NCI-H524 treated with DMSO at 0.1 percent for 48 hours (cell line): ENCODE measurements around the gene TMEM150B.

Experiments used
- DNase-seq: peaks from one replicate; lab custom pipeline; 2025; lab: John Stamatoyannopoulos, UW

The TMEM150B gene, protein sequence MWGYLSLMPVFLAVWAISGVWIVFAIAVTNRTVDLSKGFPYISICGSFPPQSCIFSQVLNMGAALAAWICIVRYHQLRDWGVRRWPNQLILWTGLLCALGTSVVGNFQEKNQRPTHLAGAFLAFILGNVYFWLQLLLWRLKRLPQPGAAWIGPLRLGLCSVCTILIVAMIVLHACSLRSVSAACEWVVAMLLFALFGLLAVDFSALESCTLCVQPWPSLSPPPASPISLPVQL

DNA sequence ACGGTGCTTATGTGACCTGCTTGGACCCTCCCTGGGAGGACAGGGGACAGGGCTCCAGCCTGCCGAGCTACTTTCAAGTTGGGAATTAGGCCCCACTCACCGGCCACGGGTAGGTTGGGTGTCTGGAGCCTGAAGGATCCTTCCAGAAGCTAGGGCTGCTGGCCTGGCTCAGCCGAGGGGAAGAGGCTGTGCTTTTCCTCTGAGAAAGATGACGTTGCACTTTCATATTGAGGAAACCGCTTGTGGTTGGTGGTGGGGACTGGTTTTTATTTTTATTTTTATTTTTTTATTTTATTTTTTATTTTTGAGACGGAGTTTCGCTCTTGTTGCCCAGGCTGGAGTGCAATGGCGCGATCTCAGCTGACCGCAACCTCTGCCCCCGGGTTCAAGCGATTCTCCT is at the start of gene TMEM150B:
Gene TMEM150B (minus strand): TSS at position 170 of the 400 bp plus-strand sequence. CDS start 4,305 bp downstream, outside the sequence.
- DNase-seq, result no peak

DNA sequence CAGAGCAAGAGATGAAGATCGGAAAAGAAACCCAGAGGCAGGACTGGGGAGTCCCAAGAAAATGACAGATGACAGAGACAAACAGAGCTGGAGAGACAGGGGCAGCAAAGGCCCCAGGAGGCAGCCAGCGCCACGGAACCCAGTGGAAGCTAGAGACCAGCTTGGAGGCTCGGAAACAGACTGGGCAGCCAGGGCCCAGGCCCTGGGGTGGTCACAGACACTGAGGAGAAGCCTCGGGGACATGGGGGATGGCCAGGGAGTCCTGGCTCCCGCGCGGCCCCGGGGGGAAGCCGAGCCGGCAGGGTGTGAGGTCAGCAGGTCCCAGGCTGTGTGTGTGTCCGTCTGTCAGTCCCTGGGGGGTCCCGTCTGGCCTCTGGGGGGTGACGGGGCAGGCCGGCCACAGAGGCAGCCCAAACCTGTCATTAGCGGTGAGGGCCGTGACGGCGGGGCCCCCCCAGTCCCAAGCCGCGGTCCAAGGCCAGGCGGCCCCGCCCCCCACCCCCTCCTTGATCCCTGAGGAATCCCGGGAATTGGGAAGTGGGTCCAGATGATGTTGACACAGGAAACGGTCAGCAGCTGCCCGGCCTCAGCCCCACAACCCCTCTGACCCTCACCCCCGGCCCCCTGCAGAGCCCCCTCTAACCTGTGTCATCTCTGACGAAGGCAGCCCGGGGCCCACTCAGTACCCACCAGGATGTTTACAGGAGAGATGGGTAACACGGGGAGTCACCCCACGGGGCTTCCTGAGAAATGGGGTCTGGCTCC is 49.0 kb upstream of the TMEM150B start:
- no peak for DNase-seq

DNA sequence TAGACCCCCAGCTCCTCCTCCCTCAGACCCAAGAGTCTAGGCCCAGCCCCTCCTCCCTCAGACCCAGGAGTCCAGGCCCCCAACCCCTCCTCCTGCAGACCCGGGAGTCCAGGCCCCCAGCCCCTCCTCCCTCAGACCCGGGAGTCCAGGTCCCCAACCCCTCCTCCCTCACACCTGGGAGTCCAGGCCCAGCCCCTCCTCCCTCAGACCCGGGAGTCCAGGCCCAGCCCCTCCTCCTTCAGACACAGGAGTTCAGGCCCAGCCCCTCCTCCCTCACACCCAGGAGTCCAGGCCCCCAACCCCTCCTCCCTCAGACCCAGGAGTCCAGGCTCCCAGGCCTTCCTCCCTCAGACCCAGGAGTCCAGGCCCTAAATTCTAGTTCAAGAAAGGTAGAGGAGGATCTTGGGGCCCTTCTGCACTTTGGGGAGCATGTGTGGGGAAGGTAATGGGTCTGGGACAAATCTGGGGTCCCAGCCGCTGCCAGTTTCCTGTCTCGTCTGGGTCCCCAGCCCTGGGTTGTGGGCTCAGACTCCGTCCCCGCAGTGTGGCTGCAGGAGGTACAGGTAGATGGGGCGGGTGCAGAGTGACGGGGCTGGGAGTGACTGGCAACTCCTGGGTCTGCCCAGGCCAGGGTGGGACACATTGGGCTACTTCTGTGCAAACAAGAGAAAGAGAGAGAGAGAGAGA is 48.3 kb upstream of the TMEM150B start:
- DNase-seq, result no peak

DNA sequence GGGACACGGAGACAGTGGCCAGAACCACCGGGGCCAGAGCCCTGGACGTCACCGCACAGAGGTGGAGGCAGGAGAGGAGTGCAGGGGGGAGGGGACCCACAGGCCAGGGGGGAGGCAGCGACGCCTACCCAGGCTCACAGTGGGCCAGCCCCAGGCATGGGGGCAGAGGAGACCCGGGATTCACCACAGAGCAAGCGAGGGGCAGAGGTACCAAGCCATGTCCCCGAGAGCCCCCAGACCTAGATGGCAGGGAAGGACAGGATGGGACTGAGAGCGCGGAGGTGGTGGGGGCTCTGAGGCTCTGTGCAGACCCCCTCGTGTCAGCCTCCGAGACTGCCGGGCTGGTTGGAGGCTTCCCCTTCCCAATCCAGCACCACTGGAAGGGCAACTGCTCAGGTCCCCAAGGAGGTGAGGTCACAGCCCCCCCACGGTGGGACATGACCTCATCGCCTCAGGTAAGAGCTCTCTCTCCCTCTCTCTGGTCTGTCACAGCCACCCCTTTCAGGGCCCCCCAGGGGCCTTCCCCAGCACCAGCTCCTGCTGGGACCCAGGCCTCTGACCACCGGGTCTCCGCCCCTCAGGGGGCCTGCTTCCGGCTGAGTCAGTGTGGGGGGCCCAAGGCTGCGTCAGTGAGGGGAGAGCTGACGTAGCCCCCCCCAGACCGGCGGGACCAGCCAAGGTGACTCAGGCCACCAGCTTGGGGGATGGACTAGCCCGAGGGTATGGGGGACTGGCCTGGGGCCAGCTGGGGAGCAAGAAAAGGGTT is 47.4 kb upstream of the TMEM150B start:
- no peak for DNase-seq

DNA sequence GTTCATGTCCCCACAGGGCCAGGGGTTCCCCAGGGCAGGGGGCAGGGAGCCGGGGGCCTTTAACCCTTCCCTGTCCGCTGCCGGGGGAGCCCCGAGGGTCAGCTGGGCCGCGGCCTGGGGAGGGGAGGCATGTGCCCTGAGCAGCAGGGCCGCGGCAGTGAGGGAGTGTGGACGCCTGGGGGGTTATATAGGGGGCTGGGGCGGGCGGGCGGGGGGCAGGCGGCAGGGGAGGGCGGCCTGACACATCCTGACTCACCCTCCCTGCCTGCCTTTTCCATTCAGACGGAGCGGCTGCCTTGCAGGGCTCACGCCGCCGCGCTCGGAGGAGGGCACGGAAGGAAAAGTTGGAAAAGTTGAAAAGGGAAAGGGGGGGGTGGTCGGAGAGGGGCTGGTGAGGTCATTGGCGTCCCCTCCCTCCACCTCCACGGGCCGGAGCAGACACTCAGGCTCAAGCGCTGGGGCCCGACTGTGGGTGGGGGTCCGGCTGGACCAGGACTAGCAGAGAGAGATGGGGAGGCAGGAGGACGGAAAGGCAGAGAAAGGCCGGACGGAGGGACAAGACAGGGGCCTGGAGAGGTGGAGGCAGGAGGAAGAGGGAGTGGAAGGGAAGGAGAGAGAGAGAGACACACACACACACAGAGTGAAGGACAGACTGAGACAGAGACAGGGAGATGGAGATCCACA is 45.3 kb upstream of the TMEM150B start, which contains the start of gene IL11:
Gene IL11 (minus strand): TSS at position 159 of the 684 bp plus-strand sequence. CDS start 153 bp downstream, at position 6.
- no peak for DNase-seq

DNA sequence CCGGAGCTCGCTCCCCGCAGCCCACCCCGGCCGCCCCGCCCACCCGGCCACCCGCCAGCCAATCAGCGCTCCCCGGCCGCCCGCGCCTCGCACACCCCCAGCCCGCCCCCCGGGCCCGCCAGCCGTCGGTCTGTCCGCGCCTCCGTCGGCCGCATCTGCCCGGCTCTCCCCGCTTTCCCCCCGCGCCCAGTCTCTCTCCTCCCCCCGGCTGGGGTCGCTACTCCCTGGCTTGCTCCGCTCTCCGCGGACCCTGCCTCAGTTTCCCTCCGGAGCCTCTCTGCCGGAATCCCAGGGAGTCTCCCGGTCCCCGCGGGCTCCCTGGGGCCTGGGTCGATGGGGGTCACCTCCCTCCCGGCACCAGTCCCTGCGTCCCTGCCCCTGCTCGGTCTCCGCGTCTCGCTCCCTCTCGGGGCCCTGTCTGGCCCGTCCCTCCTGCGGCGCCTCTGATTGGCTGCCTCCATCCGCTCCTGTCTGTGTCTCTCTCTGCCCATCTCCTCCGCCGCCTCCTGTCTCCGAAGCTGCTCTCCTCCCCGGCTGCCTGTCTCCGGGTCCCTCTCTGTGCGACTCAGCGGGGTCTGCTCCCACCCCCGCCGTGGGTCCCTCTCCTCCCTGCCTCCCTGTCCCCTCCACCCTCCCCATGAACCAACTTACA is 44.6 kb upstream of the TMEM150B start:
- DNase-seq, result peak; percentile 50

DNA sequence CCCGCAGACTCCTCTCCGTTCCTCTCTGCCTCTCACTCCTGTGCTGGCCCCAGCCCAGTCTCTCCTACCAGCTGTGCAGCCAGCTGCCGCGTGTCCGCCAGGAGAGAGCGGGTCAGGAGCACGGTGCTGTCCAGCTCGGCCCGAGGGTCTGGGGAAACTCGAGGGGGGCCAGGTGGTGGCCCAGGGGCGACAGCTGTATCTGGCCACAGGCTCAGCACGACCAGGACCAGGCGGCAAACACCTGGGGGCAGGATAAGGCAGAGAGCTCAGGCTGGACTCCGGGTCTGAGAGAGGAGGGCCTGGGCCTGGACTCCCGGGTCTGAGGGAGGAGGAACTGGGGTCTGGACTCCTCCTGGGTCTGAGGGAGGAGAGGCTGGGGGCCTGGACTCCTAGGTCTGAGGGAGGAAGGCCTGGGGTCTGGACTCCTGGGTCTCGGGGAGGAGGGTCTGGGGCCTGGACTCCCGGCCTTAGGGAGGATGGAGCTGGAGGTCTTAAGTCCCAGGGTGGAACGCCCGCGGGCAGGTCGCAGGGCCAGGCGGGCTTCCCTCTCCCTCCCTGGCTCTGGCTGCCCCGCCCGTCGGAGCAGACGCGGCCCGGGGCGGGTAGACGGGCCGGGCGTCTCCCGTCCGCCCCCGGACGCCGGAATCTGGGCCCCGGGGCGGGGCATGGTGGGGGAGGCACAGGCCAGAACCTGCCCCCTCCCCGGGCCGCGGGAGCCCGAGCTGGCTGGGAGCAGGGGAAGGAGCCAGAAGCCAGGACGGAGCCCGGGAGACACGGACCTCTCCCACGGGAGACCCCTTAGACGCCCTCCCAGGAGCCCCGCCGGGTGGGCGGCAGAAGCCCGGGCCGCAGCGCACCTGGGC is 43.8 kb upstream of the TMEM150B start:
- no peak for DNase-seq

DNA sequence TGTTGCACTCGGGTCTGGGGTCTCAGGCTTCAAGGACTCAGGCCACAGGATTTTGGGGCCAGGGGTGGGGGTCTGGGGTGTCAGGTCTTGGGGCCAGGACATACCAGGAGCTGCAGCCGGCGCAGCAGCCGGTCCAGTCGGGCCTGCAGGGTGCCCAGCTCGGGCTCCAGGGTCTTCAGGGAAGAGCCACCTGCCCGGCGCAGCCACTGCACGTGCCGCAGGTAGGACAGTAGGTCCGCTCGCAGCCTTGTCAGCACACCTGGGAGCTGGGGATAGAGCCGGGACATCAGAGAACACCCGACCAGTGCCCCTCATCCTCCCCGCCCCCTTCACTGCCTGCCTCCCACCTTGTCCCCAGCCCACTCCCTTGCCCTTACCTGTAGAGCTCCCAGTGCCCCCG is 43.0 kb upstream of the TMEM150B start:
- no peak for DNase-seq

DNA sequence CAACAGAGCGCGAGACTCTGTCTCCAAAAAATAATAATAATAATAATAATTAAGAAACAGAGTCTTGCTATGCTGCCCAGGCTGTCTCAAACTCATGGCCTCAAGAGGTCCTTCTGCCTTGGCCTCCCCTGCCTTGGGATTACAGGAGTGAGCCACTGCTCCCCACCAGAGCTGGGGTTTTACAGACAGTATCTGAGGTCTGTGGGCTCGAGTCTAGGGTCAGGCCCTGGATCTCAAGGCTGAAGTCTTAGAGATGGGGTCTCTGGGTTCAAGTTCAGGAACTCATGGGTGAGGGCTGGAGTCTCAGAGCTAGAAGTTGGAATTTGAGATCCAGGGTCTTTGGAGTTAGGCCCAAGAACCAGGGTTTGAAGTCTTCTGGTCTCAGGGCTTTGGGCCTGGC is 41.6 kb upstream of the TMEM150B start:
- no peak for DNase-seq

DNA sequence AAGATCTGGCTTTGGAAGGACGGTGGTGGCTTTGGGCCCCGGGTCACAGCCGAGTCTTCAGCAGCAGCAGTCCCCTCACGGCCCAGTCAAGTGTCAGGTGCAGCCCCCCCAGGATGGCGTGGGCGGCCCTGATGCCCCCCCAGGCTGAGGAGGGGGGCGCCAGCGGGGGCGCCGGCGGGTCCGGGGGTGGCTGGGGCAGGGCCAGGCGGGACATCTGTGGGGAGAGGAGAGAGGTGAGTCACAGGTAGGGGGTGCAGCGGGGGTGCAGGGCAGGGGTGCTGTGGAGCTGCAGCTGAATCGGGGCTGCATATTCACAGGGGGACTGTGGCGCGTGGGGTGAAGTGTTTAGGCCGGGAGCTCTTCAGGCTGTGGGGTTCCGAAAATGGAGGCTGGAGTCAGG is 40.8 kb upstream of the TMEM150B start:
- no peak for DNase-seq

DNA sequence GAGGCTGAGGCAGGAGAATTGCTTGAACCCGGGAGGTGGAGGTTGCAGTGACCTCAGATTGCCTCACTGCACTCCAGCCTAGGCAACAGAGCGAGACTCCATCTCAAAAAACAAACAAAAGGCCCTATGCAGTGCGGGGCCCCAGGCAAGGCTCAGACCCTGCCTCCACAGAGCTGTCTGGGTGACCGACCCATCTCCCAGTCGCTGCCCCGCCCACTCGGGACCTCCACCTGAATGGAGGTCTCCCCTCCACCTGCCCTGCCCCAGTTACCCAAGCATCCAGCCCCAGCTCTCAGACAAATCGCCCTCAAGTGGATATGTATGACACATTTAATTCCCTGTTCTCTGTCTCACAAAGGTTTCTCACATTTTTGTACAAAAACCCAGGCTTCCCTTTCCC is 40.1 kb upstream of the TMEM150B start:
- DNase-seq, result no peak

DNA sequence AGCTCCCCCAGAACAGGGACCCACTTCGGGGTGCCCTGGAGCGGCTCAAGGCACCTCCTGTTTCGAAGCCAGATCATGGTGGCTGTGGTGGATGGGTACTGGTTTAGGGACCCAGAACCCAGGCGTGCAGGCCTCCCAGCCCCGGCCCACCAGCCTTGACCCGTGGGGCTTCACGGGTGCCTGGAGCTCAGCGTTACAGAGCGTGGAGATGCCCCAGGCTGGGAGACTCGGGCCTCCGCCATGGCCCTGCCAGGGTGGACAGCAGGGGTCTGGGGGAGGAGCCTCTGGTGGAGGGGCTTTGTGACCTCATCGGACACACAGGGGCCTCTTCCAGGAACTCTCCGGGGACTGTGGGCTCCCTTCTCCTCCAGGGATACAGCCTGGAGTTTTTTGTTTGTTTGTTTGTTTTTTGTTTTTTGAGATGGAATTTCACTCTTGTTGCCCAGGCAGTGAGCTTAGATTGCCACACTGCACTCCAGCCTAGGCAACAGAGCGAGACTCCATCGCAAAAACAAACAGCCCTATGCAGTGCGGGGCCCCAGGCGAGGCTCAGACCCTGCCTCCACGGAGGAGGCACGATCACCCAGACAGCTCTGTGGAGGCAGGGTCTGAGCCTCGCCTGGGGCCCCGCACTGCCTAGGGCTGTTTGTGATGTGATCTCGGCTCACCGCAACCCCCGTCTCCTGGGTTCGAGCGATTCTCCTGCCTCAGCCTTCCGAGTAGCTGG is 38.0 kb upstream of the TMEM150B start, which contains the start of gene GARIN5B:
Gene GARIN5B (minus strand): TSS at position 271 of the 727 bp plus-strand sequence. CDS start 194 bp downstream, at position 77.
- DNase-seq, result no peak

DNA sequence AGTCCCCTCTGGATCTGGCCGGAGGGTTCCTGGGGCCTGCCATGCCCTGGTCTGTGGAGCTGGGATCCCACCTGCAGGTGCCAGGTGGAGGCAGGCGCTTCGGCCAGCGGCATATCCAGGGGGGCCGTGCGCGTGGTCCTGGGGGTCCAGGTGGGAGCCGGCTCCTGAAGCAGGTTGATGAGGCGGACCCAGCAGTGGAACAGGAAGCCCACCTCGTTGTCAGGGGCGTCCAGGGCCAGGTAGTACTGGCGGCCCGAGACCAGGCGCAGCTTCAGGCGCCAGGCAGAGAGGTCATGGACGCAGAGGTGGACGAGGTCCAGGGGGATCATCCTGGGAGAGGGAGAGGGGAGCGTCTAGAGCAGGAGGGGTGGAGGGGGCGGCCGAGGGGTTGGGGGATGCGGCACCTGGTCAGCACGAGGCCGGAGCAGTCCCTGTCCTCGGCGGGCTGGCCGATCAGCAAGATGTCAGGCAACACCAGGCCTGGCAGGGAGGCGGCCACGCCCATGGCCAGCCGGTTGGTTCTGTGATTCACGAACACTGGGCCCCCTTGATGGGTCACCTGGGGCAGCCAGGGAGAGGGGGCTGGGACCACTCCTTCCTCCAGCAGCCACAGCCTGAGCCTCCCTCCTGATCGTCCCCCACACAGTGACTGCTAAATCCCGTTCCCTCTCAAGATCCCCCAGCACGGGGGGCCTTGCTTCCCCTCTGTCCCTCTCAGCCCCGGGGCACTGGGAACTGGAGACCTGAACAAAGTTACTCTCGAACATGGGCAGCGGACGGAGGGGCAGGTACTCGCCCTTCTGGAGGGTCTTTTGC is 37.2 kb upstream of the TMEM150B start:
- no peak for DNase-seq

DNA sequence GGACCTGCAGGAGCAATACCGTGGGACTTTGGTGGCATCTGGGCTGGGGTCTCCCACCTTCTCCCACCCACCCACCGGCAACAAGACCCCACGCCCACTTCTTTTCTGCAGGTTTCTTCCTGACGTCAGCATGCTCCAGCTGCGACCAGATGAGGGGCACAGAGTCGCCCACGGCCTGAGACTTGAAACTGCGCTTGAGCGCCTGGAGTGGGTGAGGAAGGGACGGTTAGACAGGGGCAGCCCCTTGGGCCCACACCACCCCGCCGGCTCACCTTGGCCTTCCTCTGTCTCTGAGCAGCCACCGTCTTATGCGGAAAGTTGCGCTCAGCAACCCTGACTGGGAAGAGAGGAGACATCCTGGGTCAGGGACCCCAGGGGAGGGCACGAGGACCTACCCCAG is 35.8 kb upstream of the TMEM150B start:
- no peak for DNase-seq

DNA sequence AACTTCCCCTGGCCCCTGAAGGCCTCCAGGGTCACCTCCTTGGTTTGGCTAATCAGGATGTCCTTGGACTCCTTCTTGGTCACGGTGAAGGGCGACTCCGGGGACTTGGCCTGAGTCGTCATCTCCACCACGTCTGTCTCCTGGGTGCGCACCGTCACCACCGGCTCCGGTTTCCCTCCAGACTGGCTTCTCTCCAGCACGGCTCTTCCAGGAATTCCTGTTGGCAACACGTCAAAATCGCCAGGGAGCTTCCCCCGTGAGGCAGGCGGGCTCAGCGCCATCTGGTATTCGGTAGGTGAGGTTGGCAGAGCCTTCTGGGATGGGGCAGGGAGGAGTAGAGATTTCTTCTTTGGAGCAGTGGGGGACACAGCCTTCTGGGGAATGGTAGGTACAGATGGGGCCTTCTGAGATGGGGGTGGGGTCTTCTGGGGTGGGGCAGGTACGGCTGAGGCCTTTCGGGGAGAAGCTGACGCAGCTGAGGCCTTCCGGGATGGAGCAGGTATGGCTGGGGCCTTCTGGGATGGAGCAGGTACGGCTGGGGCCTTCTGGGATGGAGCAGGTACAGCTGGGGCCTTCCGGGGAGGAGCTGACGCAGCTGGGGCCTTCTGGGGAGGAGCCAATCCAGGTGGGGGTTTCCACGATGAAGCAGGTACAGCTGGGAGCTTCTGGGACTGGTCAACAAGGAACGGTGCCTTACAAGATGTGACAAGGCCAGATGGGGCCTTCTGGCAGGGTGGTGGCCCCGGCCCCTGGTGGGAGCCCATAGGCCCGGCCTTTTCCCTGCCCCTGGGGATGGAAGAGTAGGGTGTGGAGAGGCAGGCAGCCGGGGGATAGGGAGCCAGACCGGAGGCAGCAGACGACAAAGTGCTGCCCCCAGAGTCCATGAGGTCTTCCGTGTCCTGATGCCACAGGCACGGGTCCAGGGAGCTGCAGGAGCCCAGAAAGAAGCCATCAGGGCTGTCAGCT is 34.1 kb upstream of the TMEM150B start:
- peak; percentile 47 for DNase-seq

DNA sequence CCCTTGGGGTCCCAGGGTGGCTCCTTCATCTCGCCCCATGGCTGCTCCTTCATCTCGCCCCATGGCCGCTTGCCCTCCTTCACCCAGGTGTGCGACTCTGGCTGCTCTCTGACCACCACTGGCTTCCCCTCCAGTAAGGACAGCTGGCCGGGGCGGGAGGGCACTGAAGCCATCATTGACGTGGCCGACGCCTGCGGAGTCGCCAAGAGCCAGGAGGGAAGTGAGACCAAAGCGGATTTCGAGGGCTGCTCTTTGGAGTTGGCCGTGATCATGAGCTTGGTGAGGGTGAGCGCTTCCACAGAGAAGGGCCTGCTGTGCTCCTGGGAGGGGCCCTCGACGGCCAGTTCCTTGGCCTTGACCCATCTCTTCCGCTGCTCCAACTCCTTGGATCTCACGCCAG is 33.4 kb upstream of the TMEM150B start:
- DNase-seq, result no peak

DNA sequence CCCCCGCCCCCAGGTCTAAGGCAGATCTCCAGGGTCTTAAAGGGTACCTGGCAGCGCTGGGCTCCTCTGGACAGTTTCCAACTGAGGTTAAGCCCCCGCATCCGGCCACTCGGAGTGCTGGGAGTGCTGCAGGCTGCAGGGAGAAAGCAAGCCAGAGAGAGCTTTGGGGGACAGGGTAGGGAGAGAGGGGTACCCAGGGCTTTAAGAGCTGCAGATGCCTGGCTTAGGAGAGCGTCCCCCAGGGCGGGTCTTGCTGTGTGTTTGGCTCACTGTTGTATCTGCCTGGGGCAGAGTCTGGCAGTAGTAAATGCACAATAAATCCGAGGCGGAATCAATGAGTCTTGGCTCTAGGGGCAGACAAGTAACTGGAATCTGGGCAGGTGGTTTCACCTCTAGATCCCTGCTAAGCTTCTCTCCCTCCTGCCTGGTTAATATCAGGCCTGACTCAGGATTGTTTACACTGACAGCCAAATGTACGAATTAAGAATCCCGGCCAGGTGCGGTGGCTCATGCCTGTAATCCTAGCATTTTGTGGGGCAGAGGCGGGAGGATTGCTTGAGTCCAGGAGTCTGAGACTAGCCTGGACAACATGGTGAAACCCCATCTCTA is 30.2 kb upstream of the TMEM150B start:
- no peak for DNase-seq
